HL-60 (cell line): ENCODE data around the gene SNRPN.
"Not testable (repeated sequence)": the region's sequence is repeated elsewhere in the genome, so short reads cannot be mapped to it uniquely, and the experiment has no call there.

Experiments
- DNase-seq, 2 experiments: peaks; one replicate each; pipeline ENCODE4 v3.0.0-alpha.2; 2010 to 2020; ENCODE audit warnings: low read depth in 1 of 2, low spot score in 1 of 2
- H3K27ac ChIP-seq: fragments of 250-450 bp; sonication (Bioruptor Pico); replicated peaks from 2 replicates; pipeline ENCODE4 v1.5.1; 2020; ENCODE audit warnings: mild to moderate bottlenecking, moderate library complexity
- H3K27me3 ChIP-seq: fragments of 250-450 bp; sonication (Bioruptor Pico); 2 replicates; pipeline ENCODE4 v1.5.1; 2021; ENCODE audit warnings: mild to moderate bottlenecking, moderate library complexity; ENCODE audit not compliant: insufficient read depth, poor library complexity, severe bottlenecking
- H3K4me3 ChIP-seq: replicated peaks from 2 replicates; pipeline ENCODE4 v1.5.1; 2011; ENCODE audit warnings: mild to moderate bottlenecking, control low read depth, low read length; ENCODE audit not compliant: insufficient read depth
- GABPA ChIP-seq: IDR thresholded peaks from 2 replicates; pipeline ENCODE4 v1.6.1; 2012; ENCODE audit warnings: low read depth
- POLR2AphosphoS5 ChIP-seq: IDR thresholded peaks from 2 replicates; pipeline ENCODE4 v1.6.1; 2012; ENCODE audit warnings: low read depth
- SPI1 ChIP-seq: IDR thresholded peaks from 2 replicates; pipeline ENCODE4 v1.6.1; 2012; ENCODE audit warnings: low read depth, mild to moderate bottlenecking, borderline replicate concordance
- TF ChIP-seq, protein P1 (sequence below): IDR thresholded peaks from one replicate; pipeline ENCODE4 v1.5.1; 2011; ENCODE audit warnings: low read length, control low read depth, inconsistent platforms; ENCODE audit not compliant: insufficient read depth
- TF ChIP-seq, protein P2 (sequence below): IDR thresholded peaks from 2 replicates; pipeline ENCODE4 v1.6.1; 2012; ENCODE audit warnings: low read depth; ENCODE audit not compliant: insufficient replicate concordance

SNRPN gene

DNA sequence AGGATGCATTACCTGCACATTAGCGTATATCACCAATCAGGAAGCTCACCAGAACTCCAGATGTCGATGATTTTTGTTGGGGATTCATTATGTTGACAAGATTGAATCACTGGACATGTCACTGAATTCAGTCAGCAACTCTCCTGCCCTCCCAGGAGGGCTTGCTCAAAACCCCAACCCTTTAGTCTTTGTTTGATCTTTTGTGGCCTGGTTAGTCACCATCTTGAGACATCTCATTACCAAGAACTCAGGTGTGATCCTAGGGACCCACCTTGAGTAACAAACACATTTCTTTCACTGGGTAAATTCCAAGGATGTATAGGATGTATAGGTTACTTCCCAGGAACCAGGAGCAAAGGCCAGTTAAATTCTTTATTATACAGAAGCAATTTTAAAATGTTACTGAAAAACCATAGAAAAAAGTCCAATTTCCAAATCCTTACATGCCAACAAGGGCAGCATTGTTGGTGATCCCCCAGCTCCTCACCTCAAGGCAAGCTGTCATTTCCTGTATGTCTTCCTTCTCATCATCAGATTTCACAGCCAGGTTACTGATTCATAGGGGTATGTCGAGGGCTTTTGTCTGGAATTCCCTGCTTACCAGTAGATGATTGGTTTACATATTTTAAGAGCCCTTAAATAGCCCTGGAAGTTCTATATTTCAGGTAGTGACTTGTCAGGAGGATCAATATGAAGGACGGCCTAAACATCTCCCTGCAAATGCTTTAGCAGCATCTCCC, 11.7 kb downstream of the SNRPN start:
- H3K4me3 ChIP-seq, result no peak overlapping the region
- no peak overlapping the region for H3K27ac ChIP-seq
- TF ChIP-seq SPI1 (no peak), GABPA (no peak), POLR2AphosphoS5 (no peak)
- no peak for DNase-seq
- no peaks in the 10 kb centered on the region for H3K27me3 ChIP-seq

DNA sequence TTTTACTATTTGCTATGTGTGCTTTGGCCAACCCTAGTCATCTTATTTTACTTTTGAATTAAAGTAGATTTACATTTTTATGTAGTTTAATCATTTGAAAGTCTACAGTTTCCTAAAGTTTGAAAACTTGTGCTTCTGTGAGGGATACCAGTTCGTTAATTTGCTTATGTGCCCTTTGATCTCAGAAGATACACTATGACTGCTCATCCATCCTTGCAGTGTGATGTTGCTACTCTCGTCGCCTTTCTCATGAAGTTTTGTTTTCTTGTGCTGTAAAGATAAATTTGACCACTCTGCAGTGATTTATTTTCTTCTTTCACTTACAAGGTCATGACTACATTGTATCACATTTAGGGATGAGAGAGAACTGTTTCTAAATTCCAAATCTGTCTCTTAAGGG, 16.3 kb downstream of the SNRPN start:
- Histone ChIP-seq H3K27ac (no peak overlapping the region), H3K4me3 (no peak overlapping the region), H3K27me3 (no peaks in the 10 kb centered on the region)
- TF ChIP-seq GABPA (no peak), SPI1 (no peak), POLR2AphosphoS5 (no peak)
- TF ChIP-seq, protein P1, sequence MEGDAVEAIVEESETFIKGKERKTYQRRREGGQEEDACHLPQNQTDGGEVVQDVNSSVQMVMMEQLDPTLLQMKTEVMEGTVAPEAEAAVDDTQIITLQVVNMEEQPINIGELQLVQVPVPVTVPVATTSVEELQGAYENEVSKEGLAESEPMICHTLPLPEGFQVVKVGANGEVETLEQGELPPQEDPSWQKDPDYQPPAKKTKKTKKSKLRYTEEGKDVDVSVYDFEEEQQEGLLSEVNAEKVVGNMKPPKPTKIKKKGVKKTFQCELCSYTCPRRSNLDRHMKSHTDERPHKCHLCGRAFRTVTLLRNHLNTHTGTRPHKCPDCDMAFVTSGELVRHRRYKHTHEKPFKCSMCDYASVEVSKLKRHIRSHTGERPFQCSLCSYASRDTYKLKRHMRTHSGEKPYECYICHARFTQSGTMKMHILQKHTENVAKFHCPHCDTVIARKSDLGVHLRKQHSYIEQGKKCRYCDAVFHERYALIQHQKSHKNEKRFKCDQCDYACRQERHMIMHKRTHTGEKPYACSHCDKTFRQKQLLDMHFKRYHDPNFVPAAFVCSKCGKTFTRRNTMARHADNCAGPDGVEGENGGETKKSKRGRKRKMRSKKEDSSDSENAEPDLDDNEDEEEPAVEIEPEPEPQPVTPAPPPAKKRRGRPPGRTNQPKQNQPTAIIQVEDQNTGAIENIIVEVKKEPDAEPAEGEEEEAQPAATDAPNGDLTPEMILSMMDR, result no peak
- TF ChIP-seq, protein P2, sequence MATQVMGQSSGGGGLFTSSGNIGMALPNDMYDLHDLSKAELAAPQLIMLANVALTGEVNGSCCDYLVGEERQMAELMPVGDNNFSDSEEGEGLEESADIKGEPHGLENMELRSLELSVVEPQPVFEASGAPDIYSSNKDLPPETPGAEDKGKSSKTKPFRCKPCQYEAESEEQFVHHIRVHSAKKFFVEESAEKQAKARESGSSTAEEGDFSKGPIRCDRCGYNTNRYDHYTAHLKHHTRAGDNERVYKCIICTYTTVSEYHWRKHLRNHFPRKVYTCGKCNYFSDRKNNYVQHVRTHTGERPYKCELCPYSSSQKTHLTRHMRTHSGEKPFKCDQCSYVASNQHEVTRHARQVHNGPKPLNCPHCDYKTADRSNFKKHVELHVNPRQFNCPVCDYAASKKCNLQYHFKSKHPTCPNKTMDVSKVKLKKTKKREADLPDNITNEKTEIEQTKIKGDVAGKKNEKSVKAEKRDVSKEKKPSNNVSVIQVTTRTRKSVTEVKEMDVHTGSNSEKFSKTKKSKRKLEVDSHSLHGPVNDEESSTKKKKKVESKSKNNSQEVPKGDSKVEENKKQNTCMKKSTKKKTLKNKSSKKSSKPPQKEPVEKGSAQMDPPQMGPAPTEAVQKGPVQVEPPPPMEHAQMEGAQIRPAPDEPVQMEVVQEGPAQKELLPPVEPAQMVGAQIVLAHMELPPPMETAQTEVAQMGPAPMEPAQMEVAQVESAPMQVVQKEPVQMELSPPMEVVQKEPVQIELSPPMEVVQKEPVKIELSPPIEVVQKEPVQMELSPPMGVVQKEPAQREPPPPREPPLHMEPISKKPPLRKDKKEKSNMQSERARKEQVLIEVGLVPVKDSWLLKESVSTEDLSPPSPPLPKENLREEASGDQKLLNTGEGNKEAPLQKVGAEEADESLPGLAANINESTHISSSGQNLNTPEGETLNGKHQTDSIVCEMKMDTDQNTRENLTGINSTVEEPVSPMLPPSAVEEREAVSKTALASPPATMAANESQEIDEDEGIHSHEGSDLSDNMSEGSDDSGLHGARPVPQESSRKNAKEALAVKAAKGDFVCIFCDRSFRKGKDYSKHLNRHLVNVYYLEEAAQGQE, result no peak
- no peak for DNase-seq

DNA sequence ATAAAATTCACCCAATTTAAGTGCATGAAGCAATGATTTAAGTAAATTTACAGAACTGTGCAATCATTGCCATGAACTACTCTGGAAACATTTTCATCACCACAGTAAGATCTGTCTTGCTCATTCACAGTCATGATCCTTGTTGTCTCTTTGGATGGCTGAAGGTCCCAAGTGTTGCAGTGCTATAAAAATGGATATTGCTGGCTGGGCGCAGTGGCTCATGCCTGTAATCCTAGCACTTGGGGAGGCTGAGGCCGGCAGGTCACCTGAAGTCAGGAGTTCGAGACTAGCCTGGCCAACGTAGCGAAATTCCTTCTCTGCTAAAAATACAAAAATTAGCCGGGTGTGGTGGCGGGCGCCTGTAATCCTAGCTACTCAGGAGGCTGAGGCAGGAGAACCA, 17.0 kb downstream of the SNRPN start:
- Histone ChIP-seq H3K4me3 (no peak overlapping the region), H3K27ac (no peak overlapping the region), H3K27me3 (no peaks in the 10 kb centered on the region)
- no peak for DNase-seq
- TF ChIP-seq SPI1, result no peak
- TF ChIP-seq, protein P1, result no peak
- TF ChIP-seq GABPA, result no peak
- TF ChIP-seq, protein P2, result no peak
- no peak for TF ChIP-seq POLR2AphosphoS5

DNA sequence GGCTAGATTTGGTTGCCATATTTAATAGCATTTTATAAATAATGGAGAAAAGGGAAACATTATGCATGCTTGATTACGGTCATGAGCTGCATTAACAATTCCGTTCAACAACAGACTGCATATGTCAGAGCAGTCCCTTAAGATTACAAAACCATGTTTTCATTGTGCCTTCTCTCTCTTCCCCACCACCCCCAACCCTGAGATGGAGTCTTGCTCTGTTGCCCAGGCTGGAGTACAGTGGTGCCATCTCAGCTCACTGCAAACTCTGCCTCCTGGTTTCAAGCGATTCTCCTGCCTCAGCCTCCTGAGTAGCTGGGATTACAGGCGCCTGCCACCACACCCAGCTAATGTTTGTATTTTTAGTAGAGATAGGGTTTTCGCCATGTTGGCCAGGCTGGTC, 17.9 kb downstream of the SNRPN start:
- not testable (repeated sequence) for H3K27ac ChIP-seq, H3K27me3 ChIP-seq, H3K4me3 ChIP-seq, DNase-seq

DNA sequence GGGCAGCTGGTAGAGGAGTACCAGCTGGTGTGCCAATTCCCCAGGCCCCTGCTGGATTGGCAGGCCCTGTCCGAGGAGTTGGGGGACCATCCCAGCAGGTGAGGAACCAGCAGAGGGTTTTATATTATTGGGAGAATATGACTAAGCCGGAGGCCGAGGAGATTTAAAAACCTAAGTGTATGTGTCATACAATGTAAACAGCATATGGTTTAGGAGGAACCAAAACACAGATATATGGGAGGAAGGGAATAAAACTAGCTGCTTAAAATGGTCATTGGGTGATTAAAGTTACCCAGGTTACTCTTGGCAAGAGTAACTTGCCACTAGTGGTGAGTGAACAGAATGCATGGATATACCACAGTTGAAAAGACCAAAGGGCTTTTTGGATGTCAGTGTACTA, 22.1 kb downstream of the SNRPN start:
- no peak overlapping the region for H3K4me3 ChIP-seq
- TF ChIP-seq, protein P1, result no peak
- TF ChIP-seq SPI1 (no peak), POLR2AphosphoS5 (no peak), GABPA (no peak)
- TF ChIP-seq, protein P2, result no peak
- no peaks in the 10 kb centered on the region for H3K27me3 ChIP-seq

More for the DNA sequence above, 22.1 kb downstream of the SNRPN start:
- H3K27ac ChIP-seq, result no peak overlapping the region
- DNase-seq, result no peak
